SK-N-SH treated with all-trans-retinoic acid at 6 μM for 48 hours (cell line): ENCODE measurements around the gene SLC16A6.
"Not testable (repeated sequence)": the region's sequence is repeated elsewhere in the genome, so short reads cannot be mapped to it uniquely, and the experiment has no call there.

ENCODE experiments used
- ATAC-seq: fragments of 200-7000 bp; cut with Tn5 transposase; 3 replicates; pipeline ENCODE4 v1.9.1; 2020; ENCODE audit warnings: mild to moderate bottlenecking, moderate library complexity
- BACH2 ChIP-seq: fragments of 250-450 bp; sonication (Bioruptor Pico); IDR thresholded peaks from 2 replicates; pipeline ENCODE4 v1.9.0; 2021; ENCODE audit warnings: mild to moderate bottlenecking, borderline replicate concordance
- CREB5 ChIP-seq: fragments of 250-450 bp; sonication (Bioruptor Pico); IDR thresholded peaks from 2 replicates; pipeline ENCODE4 v1.5.1; 2020; ENCODE audit warnings: low read depth, mild to moderate bottlenecking, moderate library complexity
- CSDC2 ChIP-seq: fragments of 250-450 bp; sonication (Bioruptor Pico); IDR thresholded peaks from 2 replicates; pipeline ENCODE4 v1.5.0; 2020; ENCODE audit warnings: mild to moderate bottlenecking, moderate library complexity
- ESRRG ChIP-seq: fragments of 250-450 bp; sonication (Bioruptor Pico); IDR thresholded peaks from 2 replicates; pipeline ENCODE4 v1.6.1; 2021; ENCODE audit warnings: mild to moderate bottlenecking
- GLIS3 ChIP-seq: fragments of 250-450 bp; sonication (Bioruptor Pico); IDR thresholded peaks from 2 replicates; pipeline ENCODE4 v1.5.0; 2020; ENCODE audit warnings: mild to moderate bottlenecking, moderate library complexity
- ISL1 ChIP-seq: fragments of 250-450 bp; sonication (Bioruptor Pico); IDR thresholded peaks from 2 replicates; pipeline ENCODE4 v2.1.2; 2022; ENCODE audit warnings: mild to moderate bottlenecking, moderate library complexity
- OSR1 ChIP-seq: fragments of 250-450 bp; sonication (Bioruptor Pico); IDR thresholded peaks from 2 replicates; pipeline ENCODE4 v1.8.0; 2022; ENCODE audit warnings: moderate library complexity, mild to moderate bottlenecking, inconsistent platforms
- PATZ1 ChIP-seq: fragments of 250-450 bp; sonication (Bioruptor Pico); IDR thresholded peaks from 2 replicates; pipeline ENCODE4 v1.8.0; 2020; ENCODE audit warnings: mild to moderate bottlenecking, moderate library complexity, borderline replicate concordance
- POU6F1 ChIP-seq: fragments of 250-450 bp; sonication (Bioruptor Pico); IDR thresholded peaks from 2 replicates; pipeline ENCODE4 v1.8.0; 2021; ENCODE audit warnings: low read depth, mild to moderate bottlenecking, moderate library complexity, borderline replicate concordance
- PPARA ChIP-seq: fragments of 250-450 bp; sonication (Bioruptor Pico); IDR thresholded peaks from 2 replicates; pipeline ENCODE4 v1.5.0; 2020; ENCODE audit warnings: mild to moderate bottlenecking, borderline replicate concordance
- RARB ChIP-seq: fragments of 250-450 bp; sonication (Bioruptor Pico); IDR thresholded peaks from 2 replicates; pipeline ENCODE4 v1.8.0; 2021; ENCODE audit warnings: mild to moderate bottlenecking, moderate library complexity
- SNAI2 ChIP-seq: fragments of 250-450 bp; sonication (Bioruptor Pico); IDR thresholded peaks from 2 replicates; pipeline ENCODE4 v1.5.0; 2020; ENCODE audit warnings: mild to moderate bottlenecking, moderate library complexity
- TCF4 ChIP-seq: fragments of 250-450 bp; sonication (Bioruptor Pico); IDR thresholded peaks from 2 replicates; pipeline ENCODE4 v1.8.0; 2021; ENCODE audit warnings: mild to moderate bottlenecking, moderate library complexity, borderline replicate concordance
- TOX ChIP-seq: fragments of 250-450 bp; sonication (Bioruptor Pico); IDR thresholded peaks from 2 replicates; pipeline ENCODE4 v1.8.0; 2021; ENCODE audit warnings: mild to moderate bottlenecking, moderate library complexity, borderline replicate concordance
- TSHZ2 ChIP-seq: fragments of 250-450 bp; sonication (Bioruptor Pico); IDR thresholded peaks from 2 replicates; pipeline ENCODE4 v1.5.0; 2020; ENCODE audit warnings: mild to moderate bottlenecking, moderate library complexity
- ZC3H10 ChIP-seq: fragments of 250-450 bp; sonication (Bioruptor Pico); IDR thresholded peaks from 2 replicates; pipeline ENCODE4 v1.5.1; 2021; ENCODE audit warnings: mild to moderate bottlenecking, moderate library complexity
- ZFP3 ChIP-seq: fragments of 250-450 bp; sonication (Bioruptor Pico); IDR thresholded peaks from 2 replicates; pipeline ENCODE4 v1.5.0; 2020; ENCODE audit warnings: mild to moderate bottlenecking, moderate library complexity
- ZFP30 ChIP-seq: fragments of 450-650 bp; formaldehyde crosslinking; IDR thresholded peaks from 2 replicates; pipeline ENCODE4 v1.5.0; 2022; ENCODE audit warnings: mild to moderate bottlenecking, moderate library complexity
- ZNF565 ChIP-seq: fragments of 450-650 bp; formaldehyde crosslinking; conservative IDR thresholded peaks from 2 replicates; pipeline ENCODE4 v1.5.0; 2020; ENCODE audit warnings: low read depth, mild to moderate bottlenecking, moderate library complexity
- ZNF70 ChIP-seq: fragments of 450-650 bp; formaldehyde crosslinking; IDR thresholded peaks from 2 replicates; pipeline ENCODE4 v1.5.0; 2020; ENCODE audit warnings: mild to moderate bottlenecking, moderate library complexity
- ZNF8 ChIP-seq: fragments of 450-650 bp; formaldehyde crosslinking; IDR thresholded peaks from 2 replicates; pipeline ENCODE4 v1.5.0; 2020; ENCODE audit warnings: mild to moderate bottlenecking, moderate library complexity
- TF ChIP-seq, protein P1 (sequence below): fragments of 250-450 bp; sonication (Bioruptor Pico); IDR thresholded peaks from 2 replicates; pipeline ENCODE4 v1.5.1; 2021; ENCODE audit warnings: mild to moderate bottlenecking, moderate library complexity

The SLC16A6 gene

DNA sequence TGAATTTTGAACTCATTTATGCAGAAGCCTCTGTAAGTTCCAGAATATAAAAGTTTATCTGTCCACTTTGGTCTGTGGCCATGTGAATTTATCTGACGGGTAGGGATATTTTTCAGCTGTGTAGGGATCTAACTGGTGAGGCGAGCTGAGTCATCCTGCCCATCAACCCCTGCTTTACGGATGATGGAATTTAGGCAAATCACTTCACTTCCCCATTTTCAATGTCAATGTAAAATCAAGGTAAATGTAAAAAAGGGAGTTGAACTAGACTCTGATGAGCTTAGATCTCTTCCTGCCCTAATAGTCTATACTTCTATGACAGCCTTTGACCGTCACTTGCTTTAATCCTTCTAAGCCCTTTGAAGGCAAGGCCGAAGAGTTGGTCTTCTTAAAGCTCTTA lies 2.6 kb downstream of the SLC16A6 start:
- TF ChIP-seq ISL1 (CRISPR knock-in tag), result no peak
- TF ChIP-seq ESRRG (CRISPR knock-in tag), result no peak
- TF ChIP-seq OSR1, result no peak
- TF ChIP-seq ZNF8, result no peak
- no peak for TF ChIP-seq SNAI2 (CRISPR knock-in tag)
- TF ChIP-seq ZC3H10 (CRISPR knock-in tag), result no peak
- TF ChIP-seq TCF4, result no peak
- no peak for TF ChIP-seq PPARA
- no peak for TF ChIP-seq RARB (CRISPR knock-in tag)
- no peak for TF ChIP-seq ZNF70 (CRISPR knock-in tag)
- TF ChIP-seq GLIS3, result no peak
- no peak for TF ChIP-seq BACH2
- TF ChIP-seq, protein P1, sequence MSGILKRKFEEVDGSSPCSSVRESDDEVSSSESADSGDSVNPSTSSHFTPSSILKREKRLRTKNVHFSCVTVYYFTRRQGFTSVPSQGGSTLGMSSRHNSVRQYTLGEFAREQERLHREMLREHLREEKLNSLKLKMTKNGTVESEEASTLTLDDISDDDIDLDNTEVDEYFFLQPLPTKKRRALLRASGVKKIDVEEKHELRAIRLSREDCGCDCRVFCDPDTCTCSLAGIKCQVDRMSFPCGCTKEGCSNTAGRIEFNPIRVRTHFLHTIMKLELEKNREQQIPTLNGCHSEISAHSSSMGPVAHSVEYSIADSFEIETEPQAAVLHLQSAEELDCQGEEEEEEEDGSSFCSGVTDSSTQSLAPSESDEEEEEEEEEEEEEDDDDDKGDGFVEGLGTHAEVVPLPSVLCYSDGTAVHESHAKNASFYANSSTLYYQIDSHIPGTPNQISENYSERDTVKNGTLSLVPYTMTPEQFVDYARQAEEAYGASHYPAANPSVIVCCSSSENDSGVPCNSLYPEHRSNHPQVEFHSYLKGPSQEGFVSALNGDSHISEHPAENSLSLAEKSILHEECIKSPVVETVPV, result no peak
- TF ChIP-seq CSDC2 (CRISPR knock-in tag), result no peak
- TF ChIP-seq ZFP30 (CRISPR knock-in tag), result no peak
- no peak for TF ChIP-seq POU6F1 (CRISPR knock-in tag)
- TF ChIP-seq PATZ1, result no peak
- no peak for TF ChIP-seq TSHZ2 (CRISPR knock-in tag)
- TF ChIP-seq CREB5 (CRISPR knock-in tag), result no peak
- TF ChIP-seq ZNF565, result no peak
- TF ChIP-seq, all 23 proteins: peak for 0
- no peak for ATAC-seq

GRCh38 chr17:68281965-68282364 lies 9.0 kb downstream of the SLC16A6 start:
- ATAC-seq, result not testable (repeated sequence)

DNA sequence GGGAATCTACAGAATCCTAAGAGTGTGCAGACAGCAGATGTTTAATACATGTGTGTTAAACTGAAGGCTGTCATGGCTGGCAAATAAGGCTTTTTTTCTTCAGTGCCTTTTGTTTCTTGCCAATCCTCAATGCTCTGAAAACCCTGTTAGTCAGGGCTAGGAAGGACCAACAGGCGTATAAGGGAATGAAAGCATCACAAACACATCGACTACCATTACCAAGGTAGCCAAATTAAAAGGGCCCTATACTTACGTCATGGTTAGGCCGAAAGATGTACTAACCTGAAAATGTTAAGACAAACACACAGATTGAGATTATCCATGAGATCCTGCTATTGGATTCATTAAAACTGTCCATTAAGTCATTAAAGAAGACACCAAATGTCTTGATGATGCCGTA lies 13.1 kb downstream of the SLC16A6 start:
- no peak for TF ChIP-seq ZNF8
- TF ChIP-seq ZNF565, result no peak
- no peak for TF ChIP-seq ZNF70 (CRISPR knock-in tag)
- no peak for TF ChIP-seq ZFP3 (CRISPR knock-in tag)
- no peak for TF ChIP-seq POU6F1 (CRISPR knock-in tag)
- no peak for TF ChIP-seq BACH2
- no peak for TF ChIP-seq ESRRG (CRISPR knock-in tag)
- no peak for TF ChIP-seq TOX (CRISPR knock-in tag)
- no peak for TF ChIP-seq RARB (CRISPR knock-in tag)
- TF ChIP-seq PATZ1, result no peak
- TF ChIP-seq TSHZ2 (CRISPR knock-in tag), result no peak
- TF ChIP-seq ZFP30 (CRISPR knock-in tag), result no peak
- no peak for TF ChIP-seq PPARA
- TF ChIP-seq ZC3H10 (CRISPR knock-in tag), result no peak
- TF ChIP-seq SNAI2 (CRISPR knock-in tag), result no peak
- ATAC-seq, result no peak

DNA sequence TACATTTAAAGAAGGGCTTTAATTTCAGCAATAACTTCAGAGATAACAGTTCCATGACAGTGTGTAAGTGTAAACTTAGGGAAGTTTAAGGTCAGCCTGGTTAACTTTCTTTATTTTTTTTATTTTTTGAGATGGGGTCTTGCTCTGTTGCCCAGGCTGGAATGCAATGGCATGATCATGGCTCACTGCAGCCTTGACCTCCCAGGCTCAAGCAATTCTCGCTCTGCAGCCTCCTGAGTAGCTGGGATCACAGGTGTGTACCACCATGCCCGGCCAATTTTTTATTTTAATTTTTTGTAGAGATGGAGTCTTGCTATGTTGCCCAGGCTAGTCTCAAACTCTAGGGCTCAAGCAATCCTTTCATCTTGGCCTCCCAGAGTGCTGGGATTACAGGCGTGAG lies 14.6 kb downstream of the SLC16A6 start:
- not testable (repeated sequence) for ATAC-seq
